ENCODE measurements around the gene E2F8. TPM values are rescaled to one million over a fixed set of nuclear protein-coding genes. Genes with fewer than 3 reads are reported as not detected.

The E2F8 gene
- total RNA-seq, 1 experiment from 2014 or later = 11.3 TPM

DNA sequence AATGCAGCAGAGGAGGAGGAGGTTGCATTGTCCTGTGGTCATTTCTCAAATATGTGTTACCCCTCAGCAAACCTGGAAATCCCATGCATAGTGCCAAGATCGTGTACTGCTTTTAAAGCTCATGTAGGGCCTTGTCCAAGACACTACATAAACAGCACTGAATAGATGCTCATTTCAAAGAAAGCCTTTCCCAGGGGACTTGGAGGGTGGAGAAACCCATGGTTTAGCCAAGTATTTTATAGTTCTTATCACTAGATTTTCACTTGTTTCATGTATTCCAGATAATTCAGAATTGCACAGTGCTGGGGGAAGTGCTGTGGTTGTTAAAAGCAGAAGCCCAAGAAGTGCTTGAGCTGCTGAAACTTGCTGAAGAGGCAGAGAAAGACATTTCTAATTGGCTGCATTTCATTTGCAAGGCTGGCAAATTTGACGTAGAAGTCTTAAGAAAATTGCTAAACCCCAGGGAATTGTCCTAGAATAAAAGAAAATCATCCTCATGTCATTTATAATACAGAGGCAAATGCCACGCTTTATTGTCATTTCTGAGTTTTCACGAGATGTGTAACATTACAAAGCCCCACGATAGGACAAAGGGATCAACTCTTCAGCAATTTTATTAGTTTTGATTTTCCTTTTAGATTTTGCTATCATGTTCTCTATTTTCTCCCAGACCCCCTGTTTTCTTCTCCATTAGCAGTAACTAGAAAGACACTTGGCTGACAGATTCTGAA is 59.0 kb downstream of the E2F8 start:
- Histone ChIP-seq H3K14ac (ENCODE audit: insufficient read depth, low read length) (no peak overlapping the region), H3K23me2 (ENCODE audit: insufficient read length, low read depth, low read length, poor library complexity, severe bottlenecking) (no peaks in the 10 kb centered on the region), H2BK5ac (ENCODE audit: insufficient read length, low read length) (no peak overlapping the region), H3K18ac (ENCODE audit: insufficient read length, low read depth, low read length) (no peak overlapping the region), H2BK12ac (ENCODE audit: insufficient read length, low read depth, low read length) (no peak overlapping the region), H2AFZ (ENCODE audit: low read length) (no peak overlapping the region), H3K27ac (ENCODE audit: insufficient read length, low read depth, low read length) (no peak overlapping the region), H2AK5ac (ENCODE audit: insufficient read length, low read length) (no peak overlapping the region), H3K9me3 (ENCODE audit: control insufficient read depth, low read depth, low read length) (no peaks in the 10 kb centered on the region), H3K23ac (ENCODE audit: insufficient read length, low read depth, low read length) (no peak overlapping the region), H4K91ac (ENCODE audit: insufficient read length, low read depth, low read length) (no peak overlapping the region), H3K4me1 (ENCODE audit: insufficient read depth, low read length) (no peaks in the 10 kb centered on the region), H3K9ac (ENCODE audit: extremely low read depth, insufficient read length, low read length) (no peak overlapping the region), H2BK20ac (ENCODE audit: low read depth, low read length, poor library complexity, severe bottlenecking) (no peak overlapping the region), H3K4me2 (ENCODE audit: insufficient read depth, insufficient read length, low read length) (no peak overlapping the region), H3K27me3 (ENCODE audit: insufficient read depth, low read length) (no peaks in the 10 kb centered on the region), H3K56ac (ENCODE audit: insufficient read length, low read depth, low read length) (no peak overlapping the region), H3K79me1 (ENCODE audit: insufficient read depth, low read depth, low read length, poor library complexity, severe bottlenecking) (no peaks in the 10 kb centered on the region), H3T11ph (ENCODE audit: low read length) (no peak overlapping the region), H4K20me1 (ENCODE audit: control insufficient read depth, insufficient read depth, insufficient read length) (no peaks in the 10 kb centered on the region), H3K4ac (ENCODE audit: low read depth, low read length) (no peak overlapping the region), H3K79me2 (ENCODE audit: insufficient read depth, low read length) (no peaks in the 10 kb centered on the region), H2BK120ac (ENCODE audit: low read depth, low read length, poor library complexity, severe bottlenecking) (no peak overlapping the region), H4K8ac (replicated peaks; ENCODE audit: insufficient read length, low read depth, low read length) (no peak overlapping the region), H4K5ac (ENCODE audit: insufficient read length, low read depth, low read length) (no peak overlapping the region), H2BK15ac (ENCODE audit: low read depth, low read length) (no peak overlapping the region)
- Mint-ChIP-seq H3K4me3 (no peak overlapping the region), H3K9me3 (no peaks in the 10 kb centered on the region), H3K36me3 (ENCODE audit: insufficient read depth in 1 of 3, low read depth in 3 of 3) (peaks cover 0 to 4% (median 0%) of the 10 kb centered on the region in 3 experiments; a peak in 3 of 7 replicates), H3K4me1 (no peaks in the 10 kb centered on the region), H3K27ac (no peak overlapping the region; a peak in 1 of 7 replicates), H3K27me3 (ENCODE audit: low read depth) (no peaks in the 10 kb centered on the region; the same call in 1 of the 2 replicates)
- no CpG with 5 or more reads among the region's 5 CpGs for WGBS (ENCODE audit: extremely low coverage, insufficient read length, low lambda C conversion rate)
- DNase-seq = no peak
- TF ChIP-seq, protein P1, sequence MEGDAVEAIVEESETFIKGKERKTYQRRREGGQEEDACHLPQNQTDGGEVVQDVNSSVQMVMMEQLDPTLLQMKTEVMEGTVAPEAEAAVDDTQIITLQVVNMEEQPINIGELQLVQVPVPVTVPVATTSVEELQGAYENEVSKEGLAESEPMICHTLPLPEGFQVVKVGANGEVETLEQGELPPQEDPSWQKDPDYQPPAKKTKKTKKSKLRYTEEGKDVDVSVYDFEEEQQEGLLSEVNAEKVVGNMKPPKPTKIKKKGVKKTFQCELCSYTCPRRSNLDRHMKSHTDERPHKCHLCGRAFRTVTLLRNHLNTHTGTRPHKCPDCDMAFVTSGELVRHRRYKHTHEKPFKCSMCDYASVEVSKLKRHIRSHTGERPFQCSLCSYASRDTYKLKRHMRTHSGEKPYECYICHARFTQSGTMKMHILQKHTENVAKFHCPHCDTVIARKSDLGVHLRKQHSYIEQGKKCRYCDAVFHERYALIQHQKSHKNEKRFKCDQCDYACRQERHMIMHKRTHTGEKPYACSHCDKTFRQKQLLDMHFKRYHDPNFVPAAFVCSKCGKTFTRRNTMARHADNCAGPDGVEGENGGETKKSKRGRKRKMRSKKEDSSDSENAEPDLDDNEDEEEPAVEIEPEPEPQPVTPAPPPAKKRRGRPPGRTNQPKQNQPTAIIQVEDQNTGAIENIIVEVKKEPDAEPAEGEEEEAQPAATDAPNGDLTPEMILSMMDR (conservative IDR thresholded peaks at IDR 0.05) = no peak
